GM23338 (cell line): ENCODE data around the gene RAB11FIP4.

ENCODE experiments used
- CREB1 ChIP-seq: fragments of 250-450 bp; sonication (Bioruptor Pico); IDR thresholded peaks from 2 replicates; pipeline ENCODE4 v1.5.0; 2020; ENCODE audit warnings: low read depth, mild to moderate bottlenecking, moderate library complexity
- CTCF ChIP-seq, 2 experiments: fragments of 200-600 bp in 1 of 2; sonication (generic) in 1 of 2; conservative IDR thresholded peaks; 2 replicates each; pipeline versions ENCODE4 v1.5.1 to v1.6.1; 2016 to 2017; ENCODE audit warnings: antibody characterized with exemption in 2 of 2, low read depth in 2 of 2, mild to moderate bottlenecking in 2 of 2, moderate library complexity in 1 of 2
- ETS1 ChIP-seq: IDR thresholded peaks from 2 replicates; pipeline ENCODE4 v1.6.1; 2016; ENCODE audit warnings: antibody characterized with exemption
- EZH2 ChIP-seq: fragments of 200-600 bp; sonication (generic); IDR thresholded peaks from one replicate; pipeline ENCODE4 v1.8.0; 2017; ENCODE audit warnings: antibody characterized with exemption, mild to moderate bottlenecking, low read depth; ENCODE audit not compliant: unreplicated experiment
- EZH2phosphoT487 ChIP-seq: fragments of 200-600 bp; sonication (generic); IDR thresholded peaks from one replicate; pipeline ENCODE4 v1.8.1; 2018; ENCODE audit warnings: antibody characterized with exemption; ENCODE audit not compliant: unreplicated experiment
- JUNB ChIP-seq: IDR thresholded peaks from one replicate; pipeline ENCODE4 v1.6.1; 2016; ENCODE audit warnings: antibody characterized with exemption; ENCODE audit not compliant: unreplicated experiment
- NANOG ChIP-seq: IDR thresholded peaks from 2 replicates; pipeline ENCODE4 v1.6.1; 2016; ENCODE audit warnings: antibody characterized with exemption, borderline replicate concordance
- POLR2AphosphoS5 ChIP-seq: IDR thresholded peaks from 2 replicates; pipeline ENCODE4 v1.6.1; 2016; ENCODE audit warnings: antibody characterized with exemption, low read depth
- REST ChIP-seq: IDR thresholded peaks from one replicate; pipeline ENCODE4 v1.6.1; 2018; ENCODE audit warnings: antibody characterized with exemption; ENCODE audit not compliant: unreplicated experiment
- STAT1 ChIP-seq: IDR thresholded peaks from one replicate; pipeline ENCODE4 v1.6.1; 2016; ENCODE audit warnings: antibody characterized with exemption; ENCODE audit not compliant: unreplicated experiment
- ZNF114 ChIP-seq: fragments of 250-450 bp; sonication (Bioruptor Pico); IDR thresholded peaks from 2 replicates; pipeline ENCODE4 v1.5.0; 2020; ENCODE audit warnings: mild to moderate bottlenecking, moderate library complexity
- ZNF331 ChIP-seq: fragments of 250-450 bp; sonication (Bioruptor Pico); IDR thresholded peaks from 2 replicates; pipeline ENCODE4 v1.5.0; 2020; ENCODE audit warnings: low read depth, mild to moderate bottlenecking, moderate library complexity
- ZNF462 ChIP-seq: fragments of 250-450 bp; sonication (Bioruptor Pico); IDR thresholded peaks from 2 replicates; pipeline ENCODE4 v1.5.0; 2020; ENCODE audit warnings: mild to moderate bottlenecking, moderate library complexity

GRCh38 chr17:31518478-31518877, 127.0 kb downstream of the RAB11FIP4 start:
- TF ChIP-seq REST (no peak), POLR2AphosphoS5 (no peak), CTCF (conservative IDR thresholded peaks at IDR 0.05; ENCODE audit: low read depth in 2 of 2) (no peak), EZH2phosphoT487 (no peak), ZNF331 (no peak), CREB1 (no peak), EZH2 (no peak), ETS1 (no peak), NANOG (no peak), JUNB (no peak), STAT1 (no peak), ZNF462 (CRISPR knock-in tag) (no peak), ZNF114 (CRISPR knock-in tag) (no peak)
